GM18861 (cell line): ENCODE results near the gene AHR.
"Not testable (repeated sequence)": the region's sequence is repeated elsewhere in the genome, so short reads cannot be mapped to it uniquely, and the experiment has no call there.

Experiments
- ATAC-seq: cut with Tn5 transposase; IDR thresholded peaks from one replicate; pipeline ENCODE4 v1.9.1; 2021; ENCODE audit not compliant: unreplicated experiment

The AHR gene

DNA sequence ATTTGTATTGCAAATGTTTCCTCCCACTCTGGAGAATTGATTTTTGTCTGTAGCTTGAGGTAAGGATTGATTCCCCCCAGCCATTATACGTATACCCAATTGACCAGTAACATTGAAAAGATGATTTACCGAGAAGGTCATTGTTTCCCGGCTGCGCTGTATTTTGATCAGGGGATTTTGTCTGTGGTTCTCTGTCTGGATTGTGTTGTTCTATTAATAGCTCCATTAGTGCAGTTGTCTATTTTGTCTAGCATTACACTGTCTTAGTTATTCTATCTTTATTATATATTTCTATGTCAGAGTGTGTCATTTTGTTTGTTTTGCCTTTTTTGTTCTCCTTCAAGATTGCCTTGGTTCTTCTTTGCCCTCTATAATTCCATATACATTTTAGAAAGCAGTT is 37.7 kb downstream of the AHR start:
- no peak for ATAC-seq

DNA sequence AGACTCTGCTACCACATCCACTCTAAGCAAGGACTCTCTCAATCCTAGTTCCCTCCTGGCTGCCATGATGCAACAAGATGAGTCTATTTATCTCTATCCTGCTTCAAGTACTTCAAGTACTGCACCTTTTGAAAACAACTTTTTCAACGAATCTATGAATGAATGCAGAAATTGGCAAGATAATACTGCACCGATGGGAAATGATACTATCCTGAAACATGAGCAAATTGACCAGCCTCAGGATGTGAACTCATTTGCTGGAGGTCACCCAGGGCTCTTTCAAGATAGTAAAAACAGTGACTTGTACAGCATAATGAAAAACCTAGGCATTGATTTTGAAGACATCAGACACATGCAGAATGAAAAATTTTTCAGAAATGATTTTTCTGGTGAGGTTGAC is 40.7 kb downstream of the AHR start:
- no peak for ATAC-seq

DNA sequence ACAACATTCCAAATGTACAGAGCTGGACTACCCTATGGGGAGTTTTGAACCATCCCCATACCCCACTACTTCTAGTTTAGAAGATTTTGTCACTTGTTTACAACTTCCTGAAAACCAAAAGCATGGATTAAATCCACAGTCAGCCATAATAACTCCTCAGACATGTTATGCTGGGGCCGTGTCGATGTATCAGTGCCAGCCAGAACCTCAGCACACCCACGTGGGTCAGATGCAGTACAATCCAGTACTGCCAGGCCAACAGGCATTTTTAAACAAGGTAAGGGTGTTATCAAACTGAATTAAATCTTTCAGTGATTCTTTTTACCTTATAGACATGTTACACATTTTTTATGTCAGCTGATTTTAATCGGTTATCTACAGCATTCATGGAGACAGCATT is 41.5 kb downstream of the AHR start:
- ATAC-seq, result no peak

DNA sequence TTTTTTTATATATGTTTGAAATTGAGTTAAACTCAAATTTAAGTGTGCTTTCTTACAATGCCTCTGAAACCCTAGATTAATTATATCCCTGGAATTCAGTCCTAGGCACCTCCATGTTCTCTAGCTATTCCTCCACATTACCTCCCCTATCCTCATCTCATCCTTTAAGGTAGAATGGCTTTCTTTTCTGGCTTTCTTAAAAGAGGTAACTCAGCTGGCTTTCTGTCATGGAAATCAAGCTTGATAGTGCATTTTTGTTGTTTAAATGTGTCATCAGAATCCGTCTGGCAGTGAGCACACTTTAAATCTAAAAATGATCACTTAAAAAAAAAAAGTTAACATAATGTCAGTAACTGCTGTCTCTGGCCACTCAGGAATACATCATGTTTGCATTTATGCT is 42.2 kb downstream of the AHR start:
- no peak for ATAC-seq

DNA sequence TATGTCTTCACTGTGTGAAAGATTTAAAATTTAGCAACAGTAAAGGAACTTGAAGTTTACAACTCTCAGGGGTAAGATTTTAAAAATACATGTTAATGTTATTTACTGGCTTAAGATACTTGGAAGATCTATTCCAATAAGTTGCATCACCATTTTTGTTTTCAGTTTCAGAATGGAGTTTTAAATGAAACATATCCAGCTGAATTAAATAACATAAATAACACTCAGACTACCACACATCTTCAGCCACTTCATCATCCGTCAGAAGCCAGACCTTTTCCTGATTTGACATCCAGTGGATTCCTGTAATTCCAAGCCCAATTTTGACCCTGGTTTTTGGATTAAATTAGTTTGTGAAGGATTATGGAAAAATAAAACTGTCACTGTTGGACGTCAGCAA is 44.3 kb downstream of the AHR start:
- no peak for ATAC-seq

DNA sequence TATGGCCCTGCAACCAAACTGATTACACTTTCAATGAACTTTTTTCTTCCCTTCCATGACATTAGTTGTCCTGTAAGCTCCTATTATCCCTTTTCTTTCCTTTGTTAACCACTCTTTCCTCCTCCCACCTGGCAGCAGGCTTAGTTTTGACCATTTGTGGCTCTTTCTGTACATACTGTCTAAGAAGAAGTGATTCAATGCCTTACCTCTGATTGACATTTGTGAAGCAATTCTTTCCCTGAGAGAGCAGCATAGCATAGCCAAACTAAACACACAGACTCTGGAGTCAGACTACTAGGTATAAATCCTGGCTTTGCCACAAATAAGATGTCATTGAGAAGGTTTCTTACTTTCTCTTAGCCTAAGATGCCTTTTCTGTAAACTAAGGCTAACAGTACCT is 48.9 kb downstream of the AHR start:
- ATAC-seq, result no peak

DNA sequence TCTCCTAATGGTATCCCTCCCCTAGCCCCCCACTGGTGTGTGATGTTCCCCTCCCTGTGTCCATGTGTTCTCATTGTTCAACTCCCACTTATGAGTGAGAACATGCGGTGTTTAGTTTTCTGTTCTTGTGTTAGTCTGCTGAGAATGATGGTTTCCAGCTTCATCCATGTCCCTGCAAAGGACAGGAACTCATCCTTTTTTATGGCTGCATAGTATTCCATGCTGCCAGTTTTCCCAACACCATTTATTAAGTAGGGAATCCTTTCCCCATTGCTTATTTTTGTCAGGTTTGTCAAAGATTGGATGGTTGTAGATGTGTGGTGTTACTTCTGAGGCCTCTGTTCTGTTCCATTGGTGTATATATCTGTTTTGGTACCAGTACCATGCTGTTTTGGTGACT is 50.5 kb downstream of the AHR start:
- not testable (repeated sequence) for ATAC-seq

DNA sequence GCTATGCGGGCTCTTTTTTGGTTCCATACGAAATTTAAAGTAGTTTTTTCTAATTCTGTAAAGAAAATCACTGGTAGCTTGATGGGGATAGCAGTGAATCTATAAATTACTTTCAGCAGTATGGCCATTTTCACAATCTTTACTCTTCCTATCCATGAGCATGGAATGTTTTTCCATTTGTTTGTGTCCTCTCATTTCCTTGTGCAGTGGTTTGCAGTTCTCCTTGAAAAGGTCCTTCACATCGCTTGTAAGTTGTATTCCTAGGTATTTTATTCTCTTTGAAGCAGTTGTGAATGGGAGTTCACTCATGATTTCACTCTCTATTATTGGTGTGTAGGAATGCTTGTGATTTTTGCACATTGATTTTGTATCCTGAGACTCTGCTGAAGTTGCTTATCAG is 51.9 kb downstream of the AHR start:
- not testable (repeated sequence) for ATAC-seq

DNA sequence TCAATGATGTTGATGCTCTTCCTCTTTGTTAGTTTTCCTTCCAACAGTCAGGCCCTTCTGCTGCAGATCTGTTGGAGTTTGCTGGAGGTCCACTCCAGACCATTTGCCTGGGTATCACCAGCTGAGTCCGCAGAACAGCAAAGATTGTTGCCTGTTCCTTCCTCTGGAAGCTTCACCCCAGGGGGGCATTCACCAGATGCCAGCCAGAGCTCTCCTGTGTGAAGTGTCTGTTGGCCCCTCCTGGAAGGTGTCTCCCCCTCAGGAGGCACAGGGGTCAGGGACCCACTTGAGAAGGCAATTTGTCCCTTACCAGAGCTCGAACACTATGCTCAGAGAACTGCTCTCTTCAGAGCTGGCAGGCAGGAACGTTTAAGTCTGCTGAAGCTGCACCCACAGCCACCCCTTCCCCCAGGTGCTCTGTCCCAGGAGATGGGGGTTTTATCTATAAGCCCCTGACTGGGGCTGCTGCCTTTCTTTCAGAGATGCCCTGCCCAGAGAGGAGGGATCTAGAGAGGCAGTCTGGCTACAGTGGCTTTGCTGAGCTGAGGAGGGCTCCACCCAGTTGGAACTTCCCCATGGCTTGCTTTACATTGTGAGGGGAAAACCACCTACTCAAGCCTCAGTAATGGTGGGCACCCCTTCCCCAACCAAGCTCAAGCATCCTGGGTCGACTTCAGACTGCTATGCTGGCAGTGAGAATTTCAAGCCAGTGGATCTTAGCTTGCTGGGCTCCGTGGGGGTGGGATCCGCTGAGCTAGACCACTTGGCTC is 55.4 kb downstream of the AHR start:
- ATAC-seq, result not testable (repeated sequence)

DNA sequence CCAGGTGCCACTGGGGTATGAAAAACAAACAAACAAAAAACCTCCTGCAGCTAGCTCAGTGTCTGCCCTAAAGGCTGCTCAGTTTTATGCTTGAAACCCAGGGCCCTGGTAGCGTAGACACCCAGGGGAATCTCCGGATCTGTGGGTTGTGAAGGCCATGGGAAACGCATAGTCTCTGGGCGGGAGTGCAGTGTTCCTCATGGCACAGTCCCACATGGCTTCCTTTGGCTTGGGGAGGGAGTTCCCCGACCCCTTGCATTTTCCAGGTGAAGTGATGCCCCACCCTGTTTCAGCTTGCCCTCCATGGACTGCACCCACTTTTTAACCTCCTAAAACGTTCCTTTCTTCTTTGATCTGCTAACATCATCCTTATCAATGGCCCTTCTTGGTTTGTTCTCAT is 56.0 kb downstream of the AHR start:
- no peak for ATAC-seq

DNA sequence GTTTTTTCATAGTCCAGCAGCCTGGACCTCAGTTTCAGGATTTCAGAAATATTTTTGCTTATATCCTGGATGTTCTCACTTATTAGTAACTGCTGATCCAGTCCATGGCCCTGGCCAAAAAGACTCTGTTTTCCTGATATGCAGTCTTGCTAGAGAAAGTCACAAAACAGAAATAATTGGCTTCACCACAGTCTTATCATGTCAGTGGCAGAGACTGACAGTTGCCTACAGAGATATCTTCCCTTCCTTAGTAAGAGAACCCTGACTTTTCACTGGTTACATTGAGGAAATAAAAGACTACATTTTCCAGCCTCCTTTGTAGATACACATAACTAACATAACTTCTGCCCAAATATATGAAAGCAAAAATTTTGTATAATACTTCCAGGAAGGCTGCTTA is 56.6 kb downstream of the AHR start:
- no peak for ATAC-seq

DNA sequence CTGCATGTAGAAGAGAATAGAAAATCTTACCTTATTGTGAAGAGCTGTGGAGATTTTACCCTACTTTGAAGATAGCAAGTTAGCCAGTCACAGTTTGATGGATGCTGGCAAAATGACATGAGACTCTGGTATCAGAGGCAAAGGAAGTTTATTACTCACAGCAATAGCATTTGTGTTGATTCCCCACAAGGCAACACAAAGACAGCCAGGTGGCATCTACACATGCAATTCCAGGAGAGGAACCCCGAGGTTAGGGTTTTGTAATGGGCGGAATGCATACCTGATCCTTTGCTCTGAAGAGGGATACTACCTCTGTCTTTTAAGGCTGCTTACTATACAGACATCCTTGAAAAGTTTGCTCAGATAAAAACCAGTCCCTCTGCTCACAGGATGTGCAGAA is 59.5 kb downstream of the AHR start:
- no peak for ATAC-seq

DNA sequence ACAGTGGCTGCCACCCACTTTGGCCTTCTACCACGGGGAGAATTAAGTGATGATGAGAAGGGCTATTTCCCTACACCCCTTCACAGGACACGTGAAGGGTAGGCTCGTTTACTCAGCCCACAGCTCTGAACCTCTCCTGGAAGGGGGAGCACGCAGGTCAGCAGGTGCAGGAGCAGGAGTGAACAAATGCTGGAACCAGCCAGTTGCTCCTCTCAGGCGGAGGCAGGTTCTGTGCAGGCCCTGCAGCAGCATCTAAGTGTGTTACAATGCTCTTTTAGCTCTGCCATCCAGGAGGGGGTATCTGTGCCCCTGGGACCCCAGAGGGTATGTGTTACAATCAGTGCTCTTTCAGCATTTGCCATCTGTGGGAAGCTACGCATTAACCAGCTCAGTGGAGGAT is 61.2 kb downstream of the AHR start:
- no peak for ATAC-seq

DNA sequence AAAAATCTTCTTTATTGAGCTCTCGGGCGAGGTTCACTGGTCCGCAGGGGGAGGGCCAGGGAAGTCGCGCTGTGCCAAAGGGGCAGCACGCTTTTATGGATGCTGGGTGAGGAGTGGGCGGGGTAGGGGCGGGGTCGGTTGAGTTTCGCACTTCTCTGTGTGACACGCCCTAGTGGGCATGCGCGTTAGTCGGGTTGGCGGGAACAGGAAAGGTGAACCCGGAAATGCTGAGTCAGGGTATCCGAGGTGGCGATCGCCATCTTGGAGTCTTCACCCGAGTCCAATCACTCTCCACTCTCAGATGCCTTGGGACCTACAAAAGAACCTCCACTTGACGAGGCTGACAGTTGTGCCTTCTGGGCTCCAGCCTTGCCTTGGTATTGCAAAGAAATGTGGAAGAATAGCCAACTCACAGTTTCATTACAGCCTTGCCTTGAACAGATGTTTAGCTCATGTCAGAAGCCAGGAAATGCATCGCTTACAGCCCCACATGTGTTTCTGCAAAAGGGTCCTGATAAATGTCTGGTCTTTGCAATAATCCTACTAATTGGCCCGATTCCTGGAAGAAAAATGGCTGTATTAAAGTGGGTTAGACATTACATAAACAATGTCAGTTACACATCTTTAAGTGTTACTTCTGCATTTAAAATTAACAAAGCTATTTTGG is 64.1 kb downstream of the AHR start:
- no peak for ATAC-seq

DNA sequence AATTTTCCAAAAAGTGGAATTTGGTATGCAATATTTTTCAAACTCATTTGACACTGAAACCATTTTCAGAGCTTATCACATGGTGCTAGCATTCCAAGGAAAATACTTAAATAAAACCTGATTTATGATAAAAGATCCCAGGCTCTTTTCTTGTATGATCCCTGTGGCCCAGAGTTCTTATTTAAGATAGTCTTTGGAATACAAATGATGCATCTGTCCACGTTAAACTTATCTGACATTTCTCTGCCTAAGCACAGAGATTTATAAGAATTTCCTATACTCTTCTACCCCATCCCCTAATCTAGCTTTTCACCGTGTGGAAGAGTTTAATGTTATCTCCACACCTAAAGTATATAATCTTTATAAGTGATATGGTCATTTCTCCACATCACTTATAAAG is 66.2 kb downstream of the AHR start:
- ATAC-seq, result no peak

DNA sequence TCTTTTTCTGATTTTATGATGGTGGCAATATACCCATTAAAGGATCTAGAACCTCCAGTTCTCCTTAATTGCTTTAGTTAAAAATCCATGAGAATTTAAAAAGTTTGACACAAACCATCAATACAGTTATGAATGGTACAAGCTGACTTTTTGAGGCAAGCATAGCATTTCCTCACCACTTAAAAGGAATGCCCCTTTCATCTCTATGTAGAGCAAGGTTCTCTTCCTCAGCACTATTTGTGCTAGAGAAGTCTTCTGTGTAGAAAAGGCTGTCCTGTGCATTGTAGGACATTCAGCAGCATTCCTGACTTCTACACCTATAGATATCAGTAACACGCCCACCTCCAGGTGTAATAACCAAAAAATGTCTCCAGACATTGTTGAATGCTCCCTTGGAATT is 67.3 kb downstream of the AHR start:
- no peak for ATAC-seq

DNA sequence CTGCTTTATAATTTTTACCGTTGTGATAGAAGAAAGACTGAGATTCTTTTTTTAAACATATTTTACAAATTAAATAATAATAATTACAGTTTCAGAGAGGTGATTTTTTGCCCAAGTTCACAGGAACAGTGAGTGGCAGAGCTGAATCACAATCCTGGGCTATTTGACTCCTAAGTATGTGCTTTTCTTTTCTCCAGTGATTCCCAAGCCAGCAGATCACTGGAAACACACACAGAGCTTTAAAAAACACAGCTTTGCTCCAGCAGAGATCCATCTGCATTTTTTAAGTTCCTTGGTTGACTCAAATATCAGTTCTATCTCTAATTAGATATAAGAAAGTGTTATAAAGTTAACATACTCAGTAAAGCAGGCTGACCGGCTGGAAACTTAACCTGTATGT is 69.0 kb downstream of the AHR start:
- no peak for ATAC-seq

DNA sequence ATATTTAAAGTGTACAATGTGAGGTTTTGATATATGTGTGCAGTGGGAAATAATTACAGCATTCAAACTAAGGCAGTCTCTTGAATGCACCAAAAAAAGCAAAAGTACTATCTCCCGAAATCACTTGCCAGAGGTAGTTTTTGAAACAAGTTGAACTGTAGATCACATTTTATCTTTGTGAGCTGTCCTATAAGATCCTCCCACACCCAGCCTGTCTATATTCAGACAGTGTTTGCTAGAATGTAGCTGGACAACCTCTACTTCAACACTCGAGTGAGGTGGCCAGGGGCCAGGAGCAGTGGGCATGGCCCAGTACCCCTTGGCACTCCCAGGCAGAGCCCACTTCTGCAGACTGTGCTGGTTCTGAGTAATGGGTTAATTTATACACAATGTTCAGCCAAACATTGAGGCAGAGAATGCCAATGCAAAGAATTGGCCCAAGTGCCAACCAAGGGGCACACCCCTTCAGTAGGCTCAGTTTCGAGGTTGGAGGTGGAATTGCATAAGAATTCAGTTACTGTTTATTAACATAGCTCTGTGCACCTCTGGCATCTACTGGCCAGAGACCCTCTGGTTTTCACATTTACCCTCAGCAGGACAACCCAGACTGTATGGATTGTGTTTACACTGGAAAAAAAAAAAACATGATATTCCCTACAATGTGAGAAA is 70.5 kb downstream of the AHR start:
- ATAC-seq, result no peak

DNA sequence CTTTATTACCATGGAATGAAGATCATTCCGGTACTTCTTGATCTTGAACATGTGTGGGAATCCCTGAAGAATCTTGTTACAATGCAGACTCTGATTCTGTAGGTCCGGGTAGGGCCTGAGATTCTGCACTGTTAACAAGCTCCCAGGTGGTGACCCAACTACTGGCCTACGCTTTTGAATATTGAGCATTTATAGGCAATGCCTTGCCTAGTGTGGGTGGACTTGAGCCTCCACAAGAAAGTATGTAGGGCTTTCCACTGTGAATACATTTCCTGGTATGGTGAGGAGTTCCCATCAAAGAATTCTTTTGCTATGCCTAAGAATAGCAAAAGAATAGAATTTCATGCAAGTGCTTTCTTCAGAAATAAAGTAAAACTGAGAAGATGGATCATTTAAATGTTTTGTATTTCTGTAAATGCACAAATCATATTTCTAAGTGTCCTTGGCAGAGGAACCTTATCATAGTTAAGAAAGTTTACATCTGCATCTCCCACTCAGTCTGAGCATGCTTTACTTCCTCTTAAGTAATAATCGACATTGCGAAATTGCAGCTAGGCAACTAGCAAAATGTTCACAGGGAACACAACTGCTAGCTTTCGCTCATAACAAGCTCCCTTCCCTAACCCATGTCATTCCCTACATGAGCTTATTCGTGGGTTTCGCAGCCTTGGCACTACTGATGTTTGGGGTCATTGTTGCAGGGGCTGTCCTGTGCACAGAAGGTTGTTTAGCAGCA is 71.4 kb downstream of the AHR start:
- ATAC-seq, result no peak

DNA sequence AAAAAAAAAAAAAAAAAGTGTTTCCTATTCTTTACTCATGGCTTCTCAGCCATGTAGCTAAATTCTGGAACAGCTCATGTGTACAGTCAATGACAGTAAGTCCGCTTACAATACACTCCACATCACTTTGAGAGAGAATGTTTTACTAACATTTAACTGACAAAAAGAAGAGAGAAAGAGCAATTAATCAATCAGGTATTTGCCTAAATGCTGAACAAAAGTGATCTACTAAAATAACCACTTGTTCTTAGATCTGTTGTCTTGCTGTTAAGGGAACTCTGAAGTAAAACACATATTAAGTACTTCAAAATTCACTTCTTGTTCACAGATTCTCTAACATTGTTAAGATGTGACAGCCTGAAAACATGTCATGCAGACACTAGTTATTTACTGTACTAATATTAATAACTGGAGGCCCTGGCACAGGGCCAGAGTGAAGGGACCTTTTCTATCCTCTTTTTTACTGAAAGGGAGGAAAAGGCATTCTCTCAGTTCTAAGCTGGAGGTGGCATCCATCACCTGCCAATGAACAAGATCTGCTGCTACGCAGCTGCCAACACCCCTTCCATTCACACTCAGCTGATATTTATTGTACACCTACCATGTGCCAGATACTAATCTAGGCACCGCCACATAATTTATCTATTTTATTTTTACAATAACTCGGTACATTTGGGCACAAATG is 72.6 kb downstream of the AHR start:
- ATAC-seq, result no peak
